ENCODE measurements around the gene RPL15. TPM values are rescaled to one million over a fixed set of nuclear protein-coding genes. Genes with fewer than 3 reads are reported as not detected.
"Not testable (repeated sequence)": the region's sequence is repeated elsewhere in the genome, so short reads cannot be mapped to it uniquely, and the experiment has no call there.

RPL15 gene
- total and polyA plus RNA-seq, 2 experiments from 2014 or later: 1,318 to 3,305 TPM

DNA sequence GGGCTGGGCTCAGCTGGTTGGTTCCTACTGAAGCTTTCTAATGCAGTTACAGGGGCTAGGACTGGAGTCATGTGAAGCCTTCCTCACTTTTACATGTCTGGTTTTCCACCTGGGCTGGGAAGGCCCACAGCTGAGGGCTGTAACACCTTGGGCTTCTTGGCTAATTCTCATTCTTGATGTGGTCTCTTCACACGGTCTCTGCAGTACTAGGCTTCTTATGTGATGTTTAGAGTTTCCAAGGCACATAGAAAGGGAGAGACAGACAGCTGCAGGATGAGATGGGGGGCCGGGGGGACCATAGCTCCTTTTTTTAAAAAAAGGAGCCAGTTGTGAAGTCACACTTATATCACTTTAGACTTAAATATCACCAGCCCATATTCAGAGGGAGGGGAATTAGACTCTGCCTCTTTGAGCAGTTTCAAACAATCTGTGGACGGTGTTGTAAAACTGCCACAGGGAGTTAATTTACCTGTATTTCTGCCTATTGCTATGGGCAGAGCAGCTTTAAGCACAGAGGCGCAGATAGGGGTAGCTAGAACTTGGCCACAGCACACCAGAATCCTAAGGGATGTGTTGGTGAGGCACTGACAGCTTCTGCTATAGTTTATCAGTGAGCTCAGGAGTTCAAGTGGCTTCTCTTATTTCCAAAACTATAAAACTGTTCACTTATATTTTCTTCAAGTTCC is 46.8 kb upstream of the RPL15 start:
- WGBS (ENCODE audit: low lambda C conversion rate, missing lambda C conversion rate): 68% methylated on average over 4 of the region's 4 CpGs
- DNase-seq (ENCODE audit: low spot score): peak; percentile 18
- H3K9me2 ChIP-seq (replicated peaks; ENCODE audit: insufficient read depth): no peaks in the 10 kb centered on the region
- H4K20me1 ChIP-seq (ENCODE audit: insufficient read depth, poor library complexity, severe bottlenecking): peaks cover 59% of the 10 kb centered on the region
- no peak overlapping the region for H3K4me3 ChIP-seq
- H3K27me3 ChIP-seq: no peaks in the 10 kb centered on the region
- peaks cover 26% of the 10 kb centered on the region for H3K4me1 ChIP-seq (ENCODE audit: insufficient read depth)
- H3K27ac ChIP-seq: no peak overlapping the region
- TF ChIP-seq, protein P1, sequence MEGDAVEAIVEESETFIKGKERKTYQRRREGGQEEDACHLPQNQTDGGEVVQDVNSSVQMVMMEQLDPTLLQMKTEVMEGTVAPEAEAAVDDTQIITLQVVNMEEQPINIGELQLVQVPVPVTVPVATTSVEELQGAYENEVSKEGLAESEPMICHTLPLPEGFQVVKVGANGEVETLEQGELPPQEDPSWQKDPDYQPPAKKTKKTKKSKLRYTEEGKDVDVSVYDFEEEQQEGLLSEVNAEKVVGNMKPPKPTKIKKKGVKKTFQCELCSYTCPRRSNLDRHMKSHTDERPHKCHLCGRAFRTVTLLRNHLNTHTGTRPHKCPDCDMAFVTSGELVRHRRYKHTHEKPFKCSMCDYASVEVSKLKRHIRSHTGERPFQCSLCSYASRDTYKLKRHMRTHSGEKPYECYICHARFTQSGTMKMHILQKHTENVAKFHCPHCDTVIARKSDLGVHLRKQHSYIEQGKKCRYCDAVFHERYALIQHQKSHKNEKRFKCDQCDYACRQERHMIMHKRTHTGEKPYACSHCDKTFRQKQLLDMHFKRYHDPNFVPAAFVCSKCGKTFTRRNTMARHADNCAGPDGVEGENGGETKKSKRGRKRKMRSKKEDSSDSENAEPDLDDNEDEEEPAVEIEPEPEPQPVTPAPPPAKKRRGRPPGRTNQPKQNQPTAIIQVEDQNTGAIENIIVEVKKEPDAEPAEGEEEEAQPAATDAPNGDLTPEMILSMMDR (IDR thresholded peaks at IDR 0.05; ENCODE audit: poor library complexity): no peak
- TF ChIP-seq EZH2phosphoT487 (IDR thresholded peaks at IDR 0.05; ENCODE audit: low read depth, severe bottlenecking, unreplicated experiment) (no peak), EZH2 (IDR thresholded peaks at IDR 0.05; ENCODE audit: borderline replicate concordance) (no peak)
- no peaks in the 10 kb centered on the region for H3K36me3 ChIP-seq (replicated peaks; ENCODE audit: insufficient read depth, low read depth)
- peaks cover 72% of the 10 kb centered on the region for H3K79me2 ChIP-seq
- H2AFZ ChIP-seq: no peak overlapping the region
- H3K9me3 ChIP-seq (ENCODE audit: low read depth): no peaks in the 10 kb centered on the region
- H3K4me2 ChIP-seq: no peak overlapping the region

DNA sequence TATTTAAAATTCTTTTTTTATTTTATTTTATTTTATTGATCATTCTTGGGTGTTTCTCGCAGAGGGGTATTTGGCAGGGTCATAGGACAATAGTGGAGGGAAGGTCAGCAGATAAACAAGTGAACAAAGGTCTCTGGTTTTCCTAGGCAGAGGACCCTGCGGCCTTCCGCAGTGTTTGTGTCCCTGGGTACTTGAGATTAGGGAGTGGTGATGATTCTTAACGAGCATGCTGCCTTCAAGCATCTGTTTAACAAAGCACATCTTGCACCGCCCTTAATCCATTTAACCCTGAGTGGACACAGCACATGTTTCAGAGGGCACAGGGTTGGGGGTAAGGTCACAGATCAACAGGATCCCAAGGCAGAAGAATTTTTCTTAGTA is 46.3 kb upstream of the RPL15 start:
- H3K27ac ChIP-seq; H3K4me3 ChIP-seq; DNase-seq (ENCODE audit: low spot score); H2AFZ ChIP-seq; H3K36me3 ChIP-seq (replicated peaks; ENCODE audit: insufficient read depth, low read depth); H3K4me2 ChIP-seq; H3K9me3 ChIP-seq (ENCODE audit: low read depth); H3K9me2 ChIP-seq (replicated peaks; ENCODE audit: insufficient read depth); H3K27me3 ChIP-seq: not testable (repeated sequence)
- peaks cover 21% of the 10 kb centered on the region for H3K4me1 ChIP-seq (ENCODE audit: insufficient read depth)
- H3K79me2 ChIP-seq: peaks cover 72% of the 10 kb centered on the region
- WGBS (ENCODE audit: low lambda C conversion rate, missing lambda C conversion rate): 66% methylated on average over 3 of the region's 5 CpGs
- H4K20me1 ChIP-seq (ENCODE audit: insufficient read depth, poor library complexity, severe bottlenecking): peaks cover 59% of the 10 kb centered on the region

GRCh38 chr3:23871361-23871760 is 45.6 kb upstream of the RPL15 start:
- peaks cover 74% of the 10 kb centered on the region for H3K79me2 ChIP-seq
- not testable (repeated sequence) for DNase-seq (ENCODE audit: low spot score)
- WGBS (ENCODE audit: low lambda C conversion rate, missing lambda C conversion rate): no CpG with 5 or more reads among the region's 34 CpGs

GRCh38 chr3:23872330-23872729 is 44.6 kb upstream of the RPL15 start:
- H3K79me2 ChIP-seq: peaks cover 78% of the 10 kb centered on the region
- H3K4me1 ChIP-seq (ENCODE audit: insufficient read depth): peaks cover 9% of the 10 kb centered on the region
- no peak overlapping the region for H3K4me3 ChIP-seq
- peaks cover 61% of the 10 kb centered on the region for H4K20me1 ChIP-seq (ENCODE audit: insufficient read depth, poor library complexity, severe bottlenecking)
- H3K27ac ChIP-seq: no peak overlapping the region
- H3K9me3 ChIP-seq (ENCODE audit: low read depth): no peaks in the 10 kb centered on the region
- TF ChIP-seq EZH2 (IDR thresholded peaks at IDR 0.05; ENCODE audit: borderline replicate concordance): no peak
- TF ChIP-seq, protein P1 (IDR thresholded peaks at IDR 0.05; ENCODE audit: poor library complexity): no peak
- no peak for TF ChIP-seq EZH2phosphoT487 (IDR thresholded peaks at IDR 0.05; ENCODE audit: low read depth, severe bottlenecking, unreplicated experiment)
- H3K9me2 ChIP-seq (replicated peaks; ENCODE audit: insufficient read depth): no peaks in the 10 kb centered on the region
- no peak overlapping the region for H2AFZ ChIP-seq
- H3K36me3 ChIP-seq (replicated peaks; ENCODE audit: insufficient read depth, low read depth): no peaks in the 10 kb centered on the region
- no peaks in the 10 kb centered on the region for H3K27me3 ChIP-seq
- DNase-seq (ENCODE audit: low spot score): no peak
- no CpG with 5 or more reads among the region's 3 CpGs for WGBS (ENCODE audit: low lambda C conversion rate, missing lambda C conversion rate)
- H3K4me2 ChIP-seq: no peak overlapping the region

More at GRCh38 chr3:23871361-23871760, 45.6 kb upstream of the RPL15 start:
- not testable (repeated sequence) for H3K27ac ChIP-seq; H3K4me2 ChIP-seq; H3K27me3 ChIP-seq; H3K9me3 ChIP-seq (ENCODE audit: low read depth); H3K9me2 ChIP-seq (replicated peaks; ENCODE audit: insufficient read depth); H3K36me3 ChIP-seq (replicated peaks; ENCODE audit: insufficient read depth, low read depth); H2AFZ ChIP-seq; H3K4me3 ChIP-seq
- H3K4me1 ChIP-seq (ENCODE audit: insufficient read depth): peaks cover 14% of the 10 kb centered on the region
- peaks cover 59% of the 10 kb centered on the region for H4K20me1 ChIP-seq (ENCODE audit: insufficient read depth, poor library complexity, severe bottlenecking)
